ENCODE results near the gene EXOC6B. TPM values are rescaled to one million over a fixed set of nuclear protein-coding genes. Genes with fewer than 3 reads are reported as not detected.

The EXOC6B gene
- total and polyA plus RNA-seq, 5 experiments from 2014 or later = 3.3 to 20.1 (median 3.4) TPM

- POLR2A ChIA-PET = no interaction called here
- ATAC-seq (no peak), DNase-seq (no peak)
- no peaks in the 10 kb centered on the region for H3K4me1 Mint-ChIP-seq
- H3K27ac Mint-ChIP-seq = no peak overlapping the region
- no peak overlapping the region for H3K4me3 Mint-ChIP-seq
- H3K27me3 Mint-ChIP-seq = no peaks in the 10 kb centered on the region
- H3K9me3 Mint-ChIP-seq = peaks cover 0 to 9% (median 3%) of the 10 kb centered on the region in 9 donors
- H3K36me3 Mint-ChIP-seq = peaks cover 2 to 11% (median 5%) of the 10 kb centered on the region in 3 donors
These were observed 562.1 kb downstream of the EXOC6B start for GRCh38 chr2:72263776-72264060.

GRCh38 chr2:72263043-72263775, 562.6 kb downstream of the EXOC6B start:
- POLR2A ChIA-PET = no interaction called here
- Mint-ChIP-seq H3K4me3 (no peak overlapping the region), H3K4me1 (no peaks in the 10 kb centered on the region), H3K36me3 (peaks cover 2 to 6% (median 3%) of the 10 kb centered on the region in 3 donors), H3K27me3 (no peaks in the 10 kb centered on the region), H3K27ac (no peak overlapping the region), H3K9me3 (peaks cover 0 to 7% (median 3%) of the 10 kb centered on the region in 9 donors)
- DNase-seq (no peak), ATAC-seq (no peak)

- ATAC-seq (no peak), DNase-seq (no peak)
- H3K9me3 Mint-ChIP-seq = peaks cover 0 to 8% (median 2%) of the 10 kb centered on the region in 9 donors
- peaks cover 0 to 3% (median 2%) of the 10 kb centered on the region in 3 donors for H3K36me3 Mint-ChIP-seq
- H3K4me1 Mint-ChIP-seq = no peaks in the 10 kb centered on the region
- H3K27ac Mint-ChIP-seq = no peak overlapping the region
- no peaks in the 10 kb centered on the region for H3K27me3 Mint-ChIP-seq
- POLR2A ChIA-PET = no interaction called here
- no peak overlapping the region for H3K4me3 Mint-ChIP-seq
These were observed 564.8 kb downstream of the EXOC6B start for GRCh38 chr2:72261076-72261475.

DNA sequence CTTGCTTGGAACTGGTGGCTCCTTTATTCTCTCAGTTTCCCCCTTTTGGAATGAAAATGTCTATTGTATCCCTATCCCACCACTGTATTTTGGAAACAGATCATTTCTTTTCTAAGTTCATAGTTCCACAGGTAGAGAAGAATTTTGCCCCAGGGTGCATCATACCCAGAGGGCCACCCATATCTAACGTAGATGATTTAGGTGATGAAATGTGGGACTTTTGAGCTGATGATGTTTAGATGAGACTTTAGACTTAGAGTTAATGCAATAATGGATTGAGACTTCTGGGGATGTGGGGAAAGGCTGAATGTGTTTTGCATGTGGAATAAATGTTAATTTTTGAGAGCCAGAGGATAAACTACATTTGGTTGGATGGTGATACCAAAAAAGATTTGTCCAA, 570.3 kb downstream of the EXOC6B start:
- ATAC-seq (no peak), DNase-seq (no peak)
- H3K9me3 Mint-ChIP-seq = peaks cover 0 to 41% (median 19%) of the 10 kb centered on the region in 9 donors
- H3K4me1 Mint-ChIP-seq = no peaks in the 10 kb centered on the region
- H3K27ac Mint-ChIP-seq = no peak overlapping the region
- peaks cover 5 to 18% (median 16%) of the 10 kb centered on the region in 3 donors for H3K36me3 Mint-ChIP-seq
- no peak overlapping the region for H3K4me3 Mint-ChIP-seq
- H3K27me3 Mint-ChIP-seq = peaks cover 0 to 3% (median 0%) of the 10 kb centered on the region in 5 donors
- POLR2A ChIA-PET = no interaction called here

DNA sequence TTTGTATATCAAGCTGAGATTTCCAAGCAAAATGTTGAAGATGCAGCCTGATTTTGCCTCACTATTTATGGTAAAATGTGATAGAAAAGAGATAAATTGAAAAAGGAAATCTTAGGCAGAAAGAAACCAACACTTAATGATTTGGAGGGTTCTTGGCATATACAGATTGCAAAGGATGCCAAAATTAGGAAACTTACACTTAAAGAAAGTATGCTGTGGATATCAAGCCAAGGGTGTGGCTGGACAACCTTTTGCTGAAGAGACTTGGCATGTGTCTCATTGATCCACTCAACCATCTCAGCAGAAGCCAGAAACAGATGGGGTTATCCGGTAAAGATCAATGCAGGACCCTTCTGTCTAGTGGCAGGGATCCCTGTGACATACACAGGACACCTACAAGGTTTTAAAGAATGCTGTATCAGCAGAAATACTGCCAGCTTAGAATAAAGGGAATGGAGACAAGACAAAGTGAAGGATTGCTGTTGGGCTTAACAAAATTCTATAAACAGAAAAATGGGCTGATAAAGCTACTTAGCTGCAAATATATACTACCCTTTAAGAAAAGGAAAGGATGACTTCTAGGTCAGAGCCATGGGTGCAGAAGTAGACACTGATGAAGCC, 570.9 kb downstream of the EXOC6B start:
- H3K36me3 Mint-ChIP-seq = peaks cover 5 to 18% (median 16%) of the 10 kb centered on the region in 3 donors
- no peak overlapping the region for H3K27ac Mint-ChIP-seq
- H3K9me3 Mint-ChIP-seq = peaks cover 0 to 41% (median 19%) of the 10 kb centered on the region in 9 donors
- DNase-seq = no peak
- H3K27me3 Mint-ChIP-seq = peaks cover 0 to 3% (median 0%) of the 10 kb centered on the region in 5 donors
- ATAC-seq = no peak
- no peaks in the 10 kb centered on the region for H3K4me1 Mint-ChIP-seq
- POLR2A ChIA-PET = no interaction called here
- H3K4me3 Mint-ChIP-seq = no peak overlapping the region

GRCh38 chr2:72238311-72238710, 587.5 kb downstream of the EXOC6B start:
- DNase-seq (no peak), ATAC-seq (no peak)
- Mint-ChIP-seq H3K27me3 (peaks cover 0 to 2% (median 0%) of the 10 kb centered on the region in 5 donors), H3K9me3 (peaks cover 0 to 6% (median 0%) of the 10 kb centered on the region in 9 donors), H3K36me3 (peaks cover 0 to 12% (median 12%) of the 10 kb centered on the region in 3 donors), H3K4me3 (no peak overlapping the region), H3K4me1 (peaks cover 5 to 31% (median 15%) of the 10 kb centered on the region in 4 donors), H3K27ac (no peak overlapping the region)
- POLR2A ChIA-PET = no interaction called here

DNA sequence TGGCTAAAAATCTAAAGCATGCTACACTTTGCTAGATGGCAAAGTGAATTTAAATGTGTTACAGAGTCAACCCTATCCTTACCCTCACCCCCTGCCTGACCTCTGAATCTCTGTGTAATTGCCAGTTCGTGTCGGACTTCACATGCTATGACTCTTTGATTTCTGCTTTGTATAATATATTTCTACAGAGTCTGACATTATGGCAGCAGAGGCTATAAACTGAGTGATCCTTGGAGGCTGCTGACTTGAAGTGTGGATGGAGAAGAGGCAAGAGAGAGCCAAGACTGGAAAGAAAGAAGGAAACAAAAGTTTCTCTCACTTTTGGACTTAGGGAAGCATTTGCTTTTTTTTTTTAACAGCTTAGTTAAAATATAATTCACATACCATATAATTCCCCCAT, 588.3 kb downstream of the EXOC6B start:
- H3K27ac Mint-ChIP-seq = no peak overlapping the region
- H3K36me3 Mint-ChIP-seq = peaks cover 0 to 12% (median 9%) of the 10 kb centered on the region in 3 donors
- H3K27me3 Mint-ChIP-seq = peaks cover 0 to 2% (median 0%) of the 10 kb centered on the region in 5 donors
- no peak overlapping the region for H3K4me3 Mint-ChIP-seq
- peaks cover 7 to 30% (median 15%) of the 10 kb centered on the region in 4 donors for H3K4me1 Mint-ChIP-seq
- ATAC-seq (no peak), DNase-seq (no peak)
- peaks cover 0 to 6% (median 0%) of the 10 kb centered on the region in 9 donors for H3K9me3 Mint-ChIP-seq
- POLR2A ChIA-PET = no interaction called here

DNA sequence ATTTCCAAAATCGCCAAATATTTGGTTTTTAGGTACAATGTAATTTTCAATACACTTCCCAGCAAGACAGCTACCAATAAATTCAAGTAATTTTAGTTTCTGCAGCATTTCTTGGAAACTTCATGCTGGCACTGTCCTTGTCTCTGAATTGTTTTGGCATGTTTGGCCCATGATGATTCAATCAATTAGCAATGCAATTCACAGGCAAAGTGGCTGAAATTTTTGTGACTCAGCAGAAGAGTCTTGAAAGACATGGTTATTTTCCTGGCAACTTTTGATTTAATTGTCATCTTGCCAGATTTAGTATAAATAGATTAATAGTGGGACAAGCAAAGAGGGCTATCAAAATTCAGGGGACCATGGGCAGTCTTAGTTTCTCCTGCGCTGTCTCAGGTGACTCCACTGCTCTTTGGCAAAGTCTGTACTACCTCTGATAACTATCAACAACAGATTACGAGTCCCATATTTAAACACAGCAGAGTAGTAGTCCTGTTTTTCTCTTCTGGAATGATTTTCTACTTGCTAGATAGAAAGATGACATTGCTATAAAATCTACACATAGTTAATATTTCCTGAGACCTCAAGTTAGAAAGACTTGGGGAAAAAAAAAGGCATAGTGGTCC, 589.3 kb downstream of the EXOC6B start:
- H3K36me3 Mint-ChIP-seq = peaks cover 0 to 10% (median 7%) of the 10 kb centered on the region in 3 donors
- no peak for DNase-seq
- no peak for ATAC-seq
- peaks cover 0 to 6% (median 0%) of the 10 kb centered on the region in 9 donors for H3K9me3 Mint-ChIP-seq
- peaks cover 0 to 2% (median 0%) of the 10 kb centered on the region in 5 donors for H3K27me3 Mint-ChIP-seq
- H3K4me1 Mint-ChIP-seq = peaks cover 4 to 21% (median 8%) of the 10 kb centered on the region in 4 donors
- POLR2A ChIA-PET = no interaction called here
- H3K27ac Mint-ChIP-seq = no peak overlapping the region
- no peak overlapping the region for H3K4me3 Mint-ChIP-seq

- H3K4me3 Mint-ChIP-seq = no peak overlapping the region
- peaks cover 0 to 8% (median 6%) of the 10 kb centered on the region in 3 donors for H3K36me3 Mint-ChIP-seq
- no peak for ATAC-seq
These were observed 590.1 kb downstream of the EXOC6B start for GRCh38 chr2:72235497-72236415.

DNA sequence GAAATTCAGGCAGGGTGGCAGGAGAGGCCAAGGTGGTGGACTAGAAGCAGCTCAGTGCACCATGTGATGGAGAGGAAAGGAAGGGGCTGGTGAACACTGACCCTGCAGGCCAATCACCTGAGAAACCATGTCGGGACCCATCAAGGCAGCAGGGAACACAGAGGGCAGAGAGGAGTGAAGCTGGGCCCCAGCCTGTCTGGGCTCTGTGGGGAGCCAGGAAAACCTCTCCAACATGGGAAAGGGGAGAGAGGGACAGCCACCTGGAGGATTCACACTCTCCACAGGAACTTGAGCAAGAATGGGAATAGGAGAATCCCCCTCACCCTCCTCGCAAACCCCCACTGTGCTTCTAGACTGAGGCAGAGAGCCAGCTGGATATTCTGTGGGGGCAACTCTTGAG, 592.6 kb downstream of the EXOC6B start:
- DNase-seq (no peak), ATAC-seq (no peak)
- Mint-ChIP-seq H3K9me3 (peaks cover 0 to 10% (median 4%) of the 10 kb centered on the region in 9 donors), H3K4me1 (peaks cover 0 to 11% (median 2%) of the 10 kb centered on the region in 4 donors), H3K4me3 (no peak overlapping the region), H3K36me3 (peaks cover 0 to 18% (median 14%) of the 10 kb centered on the region in 3 donors), H3K27me3 (peaks cover 0 to 2% (median 0%) of the 10 kb centered on the region in 5 donors), H3K27ac (no peak overlapping the region)
- POLR2A ChIA-PET = no interaction called here

More at GRCh38 chr2:72235497-72236415, 590.1 kb downstream of the EXOC6B start:
- DNase-seq = no peak
- peaks cover 0 to 2% (median 0%) of the 10 kb centered on the region in 5 donors for H3K27me3 Mint-ChIP-seq
- peaks cover 0 to 6% (median 0%) of the 10 kb centered on the region in 9 donors for H3K9me3 Mint-ChIP-seq
- POLR2A ChIA-PET = no interaction called here
- H3K4me1 Mint-ChIP-seq = peaks cover 0 to 15% (median 2%) of the 10 kb centered on the region in 4 donors
- H3K27ac Mint-ChIP-seq = no peak overlapping the region

- H3K4me1 Mint-ChIP-seq = peaks cover 0 to 3% (median 0%) of the 10 kb centered on the region in 4 donors
- POLR2A ChIA-PET = no interaction called here
- peaks cover 0 to 9% (median 3%) of the 10 kb centered on the region in 9 donors for H3K9me3 Mint-ChIP-seq
- no peak overlapping the region for H3K4me3 Mint-ChIP-seq
- H3K36me3 Mint-ChIP-seq = peaks cover 3 to 10% (median 6%) of the 10 kb centered on the region in 3 donors
- H3K27me3 Mint-ChIP-seq = no peaks in the 10 kb centered on the region
- no peak for ATAC-seq
- H3K27ac Mint-ChIP-seq = no peak overlapping the region
- no peak for DNase-seq
These were observed 602.8 kb downstream of the EXOC6B start for GRCh38 chr2:72222829-72223564.

GRCh38 chr2:72220170-72220569, 605.7 kb downstream of the EXOC6B start:
- POLR2A ChIA-PET = no interaction called here
- no peak overlapping the region for H3K27ac Mint-ChIP-seq
- peaks cover 0 to 3% (median 0%) of the 10 kb centered on the region in 3 donors for H3K36me3 Mint-ChIP-seq

More at GRCh38 chr2:72220170-72220569, 605.7 kb downstream of the EXOC6B start:
- ATAC-seq = no peak
- no peak overlapping the region for H3K4me3 Mint-ChIP-seq
- DNase-seq = no peak
- H3K4me1 Mint-ChIP-seq = peaks cover 0 to 6% (median 0%) of the 10 kb centered on the region in 4 donors
- H3K27me3 Mint-ChIP-seq = no peaks in the 10 kb centered on the region
- peaks cover 0 to 2% (median 0%) of the 10 kb centered on the region in 9 donors for H3K9me3 Mint-ChIP-seq

All from naive thymus-derived CD8-positive, alpha-beta T cell (primary cell).